Epithelial cell of esophagus (primary cell): ENCODE data around the gene SULT1A1.
"Not testable (repeated sequence)": the region's sequence is repeated elsewhere in the genome, so short reads cannot be mapped to it uniquely, and the experiment has no call there.

Source experiments
- DNase-seq: peaks from one replicate; pipeline ENCODE4 v3.0.0; 2010; ENCODE audit warnings: low read depth
- H3K4me3 ChIP-seq: 2 replicates; pipeline ENCODE4 v1.5.1; 2011; ENCODE audit warnings: mild to moderate bottlenecking, low read length, control low read depth
- TF ChIP-seq, protein P1 (sequence below): IDR thresholded peaks from 2 replicates; pipeline ENCODE4 v1.5.1; 2011; ENCODE audit warnings: low read depth, mild to moderate bottlenecking, low read length, control low read depth, inconsistent platforms; ENCODE audit not compliant: insufficient read depth; ENCODE audit errors: missing control alignments

SULT1A1 gene

DNA sequence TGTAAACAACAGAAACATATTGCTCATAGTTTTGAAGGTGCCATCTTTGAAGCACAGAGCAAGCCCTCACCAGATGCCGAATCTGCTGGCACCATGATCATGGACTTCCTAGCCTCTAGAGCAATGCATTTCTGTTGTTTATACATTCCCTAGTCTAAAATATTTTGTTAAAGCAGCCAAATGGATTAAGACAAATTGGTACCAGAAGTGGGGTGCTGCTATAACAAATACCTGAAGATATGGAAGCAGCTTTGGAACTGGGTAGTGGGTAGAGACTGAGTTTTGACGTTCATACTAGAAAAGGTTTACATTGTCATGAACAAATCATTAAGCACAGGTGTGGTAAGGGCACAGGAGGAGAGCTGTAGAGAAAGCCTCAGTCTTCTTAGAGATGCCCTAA, 42.6 kb downstream of the SULT1A1 start:
- DNase-seq = no peak
- TF ChIP-seq, protein P1, sequence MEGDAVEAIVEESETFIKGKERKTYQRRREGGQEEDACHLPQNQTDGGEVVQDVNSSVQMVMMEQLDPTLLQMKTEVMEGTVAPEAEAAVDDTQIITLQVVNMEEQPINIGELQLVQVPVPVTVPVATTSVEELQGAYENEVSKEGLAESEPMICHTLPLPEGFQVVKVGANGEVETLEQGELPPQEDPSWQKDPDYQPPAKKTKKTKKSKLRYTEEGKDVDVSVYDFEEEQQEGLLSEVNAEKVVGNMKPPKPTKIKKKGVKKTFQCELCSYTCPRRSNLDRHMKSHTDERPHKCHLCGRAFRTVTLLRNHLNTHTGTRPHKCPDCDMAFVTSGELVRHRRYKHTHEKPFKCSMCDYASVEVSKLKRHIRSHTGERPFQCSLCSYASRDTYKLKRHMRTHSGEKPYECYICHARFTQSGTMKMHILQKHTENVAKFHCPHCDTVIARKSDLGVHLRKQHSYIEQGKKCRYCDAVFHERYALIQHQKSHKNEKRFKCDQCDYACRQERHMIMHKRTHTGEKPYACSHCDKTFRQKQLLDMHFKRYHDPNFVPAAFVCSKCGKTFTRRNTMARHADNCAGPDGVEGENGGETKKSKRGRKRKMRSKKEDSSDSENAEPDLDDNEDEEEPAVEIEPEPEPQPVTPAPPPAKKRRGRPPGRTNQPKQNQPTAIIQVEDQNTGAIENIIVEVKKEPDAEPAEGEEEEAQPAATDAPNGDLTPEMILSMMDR = no peak

DNA sequence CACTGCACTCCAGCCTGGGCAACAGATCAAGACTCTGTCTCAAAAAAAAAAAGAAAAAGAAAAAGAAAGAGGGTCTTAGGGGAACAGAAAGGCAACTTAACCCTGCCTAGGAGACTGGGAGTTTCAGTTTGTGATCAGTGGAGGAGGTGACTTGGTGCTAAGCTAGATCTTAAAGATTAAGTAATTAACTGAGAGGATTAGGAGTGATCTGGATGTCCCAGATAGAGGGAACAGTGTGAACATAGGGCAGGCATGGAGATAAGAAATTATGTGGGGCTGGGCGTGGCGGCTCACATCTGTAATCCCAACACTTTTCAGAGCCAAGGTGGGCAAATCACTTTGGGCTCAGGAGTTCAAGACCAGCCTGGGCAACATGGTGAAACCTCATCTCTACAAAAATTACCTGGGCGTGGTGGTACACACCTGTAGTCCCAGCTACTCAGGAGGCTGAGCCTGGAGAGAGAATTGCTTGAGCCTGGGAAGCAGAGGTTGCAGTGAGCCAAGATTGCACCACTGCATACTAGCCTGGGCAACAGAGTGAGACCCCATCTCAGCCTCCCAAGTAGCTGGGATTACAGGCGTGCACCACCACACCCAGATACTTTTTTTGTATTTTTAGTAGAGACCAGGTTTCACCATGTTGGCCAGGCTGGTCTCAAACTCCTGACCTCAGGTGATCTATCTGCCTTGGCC, 43.5 kb downstream of the SULT1A1 start:
- DNase-seq, H3K4me3 ChIP-seq: not testable (repeated sequence)

More for the DNA sequence above, 42.6 kb downstream of the SULT1A1 start:
- H3K4me3 ChIP-seq = no peak overlapping the region

DNA sequence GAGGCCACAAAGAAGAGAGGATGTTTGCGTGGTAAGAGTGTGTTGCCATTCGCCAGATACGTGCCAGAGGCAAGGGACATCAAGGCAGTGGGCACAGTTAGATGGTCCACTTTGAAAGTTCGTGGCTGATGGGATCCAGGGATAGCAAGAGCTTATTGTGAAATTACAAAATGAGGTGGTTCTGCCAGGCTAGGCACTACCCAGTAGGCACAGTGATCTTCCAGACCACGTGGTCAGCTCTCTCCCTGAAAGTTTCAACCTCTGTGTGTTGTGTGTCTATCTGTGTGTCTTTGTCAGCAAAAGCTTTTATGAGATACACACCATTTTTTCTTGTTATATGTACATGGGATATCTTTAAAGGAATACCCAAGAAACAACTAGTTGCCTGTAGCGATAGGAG, 46.6 kb downstream of the SULT1A1 start:
- no peak overlapping the region for H3K4me3 ChIP-seq
- DNase-seq = no peak
- TF ChIP-seq, protein P1 = no peak

DNA sequence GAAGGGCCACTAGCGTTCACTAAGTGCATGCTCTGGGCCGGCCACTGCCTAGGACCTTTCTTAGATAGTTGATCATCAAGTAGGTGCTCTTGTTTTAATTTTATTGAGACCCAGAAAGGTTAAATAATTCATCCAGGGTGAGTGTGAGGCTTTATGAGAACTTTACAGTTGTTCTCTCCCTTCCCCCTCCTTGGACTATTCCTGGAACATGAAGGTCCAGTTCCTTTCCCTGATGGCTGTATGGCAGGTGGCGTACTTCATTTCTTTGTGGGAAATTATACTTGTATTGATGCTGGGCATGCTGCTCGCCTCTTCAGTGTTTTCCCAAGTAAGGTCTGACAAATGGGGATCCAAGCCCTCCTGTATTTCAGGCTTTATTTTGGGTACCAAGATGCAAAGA, 47.6 kb downstream of the SULT1A1 start:
- DNase-seq = no peak
- TF ChIP-seq, protein P1 = no peak

DNA sequence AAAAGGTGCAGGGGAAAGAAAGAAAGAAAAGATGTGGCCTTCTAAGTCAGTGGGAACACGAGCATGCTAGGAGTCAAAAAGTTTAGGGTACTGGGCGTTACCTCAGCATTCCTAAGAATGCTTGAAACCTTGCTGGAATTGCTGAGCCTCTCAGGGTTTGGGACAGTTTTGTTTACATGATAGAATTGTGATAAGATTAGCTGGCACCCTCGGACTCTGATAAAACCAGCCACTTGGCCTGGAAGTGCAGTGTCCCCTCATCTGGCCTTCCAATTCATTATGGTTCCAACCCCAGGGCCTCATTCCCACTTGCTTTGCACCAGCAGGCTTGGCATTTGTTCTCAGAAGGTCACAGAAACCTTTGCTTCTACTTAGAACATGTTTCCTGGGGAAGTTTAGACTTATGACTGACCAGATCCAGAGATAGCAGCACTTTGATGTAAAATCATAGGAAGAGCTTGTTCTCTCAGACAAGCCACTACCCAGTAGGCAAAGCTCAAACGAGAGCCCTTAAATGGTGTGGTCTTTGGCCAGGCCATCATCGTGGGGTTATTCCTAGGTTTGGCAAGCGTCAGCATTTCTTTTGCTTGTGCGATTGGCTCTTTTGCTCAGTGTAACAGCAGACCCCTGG, 48.2 kb downstream of the SULT1A1 start:
- TF ChIP-seq, protein P1 = no peak
- H3K4me3 ChIP-seq = no peak overlapping the region
- no peak for DNase-seq

More for the DNA sequence above, 47.6 kb downstream of the SULT1A1 start:
- no peak overlapping the region for H3K4me3 ChIP-seq

DNA sequence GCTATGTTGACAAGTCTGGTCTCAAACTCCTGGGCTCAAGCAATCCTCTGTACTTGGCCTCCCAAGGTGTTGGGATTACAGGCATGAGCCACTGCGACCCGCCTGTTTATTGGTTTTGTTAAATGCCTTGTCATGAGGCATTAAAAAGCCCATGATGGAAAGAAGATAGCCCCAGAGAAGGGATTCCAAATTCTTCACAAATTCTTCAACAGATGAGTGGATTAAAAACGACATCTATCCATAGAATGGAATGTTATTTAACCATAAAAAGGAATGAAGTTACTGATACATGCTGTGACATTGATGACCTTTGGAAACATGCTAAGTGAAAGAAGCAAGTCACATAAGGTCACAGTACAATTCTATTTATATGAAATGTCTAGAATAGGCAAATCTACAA, 51.4 kb downstream of the SULT1A1 start:
- no peak for DNase-seq
- TF ChIP-seq, protein P1 = no peak
- no peak overlapping the region for H3K4me3 ChIP-seq

DNA sequence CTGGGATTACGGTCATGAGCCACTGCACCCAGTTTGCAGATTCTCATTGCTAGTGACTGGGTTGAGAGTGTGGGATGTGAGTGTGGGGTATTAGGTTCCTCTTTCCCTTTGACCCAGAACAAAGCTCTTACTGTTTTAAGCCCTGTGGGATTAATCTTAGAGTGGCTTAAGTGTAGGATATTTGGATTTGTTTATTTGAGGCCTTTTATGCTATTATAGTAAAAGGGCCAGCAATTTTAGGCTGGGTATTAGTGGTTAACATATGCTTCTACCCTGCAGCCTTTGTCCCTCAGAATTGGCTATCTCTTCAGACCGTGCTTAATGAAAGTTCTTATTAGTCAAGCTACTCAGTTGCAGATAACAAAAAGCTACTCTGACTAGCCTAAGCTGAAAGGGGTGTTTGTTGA, 52.9 kb downstream of the SULT1A1 start:
- TF ChIP-seq, protein P1 = no peak
- no peak overlapping the region for H3K4me3 ChIP-seq
- no peak for DNase-seq
